Activated CD8-positive, alpha-beta memory T cell treated with anti-CD3 and anti-CD28 coated beads, Interleukin-2, amount 50 U/mL, for 4 hours (primary cell): Measurements from ENCODE around the gene NID1.
"Not testable (repeated sequence)": the region's sequence is repeated elsewhere in the genome, so short reads cannot be mapped to it uniquely, and the experiment has no call there.

Source experiments
- DNase-seq: peaks from one replicate; pipeline ENCODE4 v3.0.0-alpha.2; 2020

NID1 gene

GRCh38 chr1:235995511-235995910 is 69.4 kb downstream of the NID1 start:
- DNase-seq: no peak

GRCh38 chr1:235993652-235994051 is 71.2 kb downstream of the NID1 start:
- DNase-seq: no peak

- DNase-seq: no peak
Observed at GRCh38 chr1:235992868-235993267, 72.0 kb downstream of the NID1 start.

- DNase-seq: no peak
Observed at GRCh38 chr1:235992346-235992745, 72.5 kb downstream of the NID1 start.

GRCh38 chr1:235990330-235990795 is 74.5 kb downstream of the NID1 start:
- DNase-seq: no peak

GRCh38 chr1:235989105-235989504 is 75.8 kb downstream of the NID1 start:
- no peak for DNase-seq

- no peak for DNase-seq
Observed at GRCh38 chr1:235986869-235987268, 78.0 kb downstream of the NID1 start.

- no peak for DNase-seq
Observed at GRCh38 chr1:235984041-235984825, 80.7 kb downstream of the NID1 start.

- no peak for DNase-seq
Observed at GRCh38 chr1:235980976-235981375, 83.9 kb downstream of the NID1 start.

GRCh38 chr1:235979716-235980333 is 85.1 kb downstream of the NID1 start:
- DNase-seq: no peak

- no peak for DNase-seq
Observed at GRCh38 chr1:235979176-235979575, 85.7 kb downstream of the NID1 start.

GRCh38 chr1:235976490-235976889 is 88.4 kb downstream of the NID1 start:
- DNase-seq: no peak

- DNase-seq: no peak
Observed at GRCh38 chr1:235974616-235975015, 90.3 kb downstream of the NID1 start.

GRCh38 chr1:235972691-235973090 is 92.2 kb downstream of the NID1 start:
- DNase-seq: not testable (repeated sequence)

GRCh38 chr1:235972311-235972689 is 92.6 kb downstream of the NID1 start:
- DNase-seq: no peak

- peak; percentile 91 for DNase-seq
Observed at GRCh38 chr1:235971571-235972310, 93.1 kb downstream of the NID1 start.

- DNase-seq: no peak
Observed at GRCh38 chr1:235971020-235971419, 93.9 kb downstream of the NID1 start.

- no peak for DNase-seq
Observed at GRCh38 chr1:235968831-235969230, 96.1 kb downstream of the NID1 start.

GRCh38 chr1:235966134-235966533 is 98.8 kb downstream of the NID1 start:
- DNase-seq: not testable (repeated sequence)

GRCh38 chr1:235960809-235961208 is 104.1 kb downstream of the NID1 start:
- no peak for DNase-seq

GRCh38 chr1:235958021-235958420 is 106.9 kb downstream of the NID1 start:
- DNase-seq: no peak

- no peak for DNase-seq
Observed at GRCh38 chr1:235955777-235956176, 109.1 kb downstream of the NID1 start.
